ENCODE measurements around the gene ZBTB32.
A peak's percentile ranks its signal among the peaks of the same experiment; 100 is the strongest.
"Not testable (repeated sequence)": the region's sequence is repeated elsewhere in the genome, so short reads cannot be mapped to it uniquely, and the experiment has no call there.

The ZBTB32 gene, protein sequence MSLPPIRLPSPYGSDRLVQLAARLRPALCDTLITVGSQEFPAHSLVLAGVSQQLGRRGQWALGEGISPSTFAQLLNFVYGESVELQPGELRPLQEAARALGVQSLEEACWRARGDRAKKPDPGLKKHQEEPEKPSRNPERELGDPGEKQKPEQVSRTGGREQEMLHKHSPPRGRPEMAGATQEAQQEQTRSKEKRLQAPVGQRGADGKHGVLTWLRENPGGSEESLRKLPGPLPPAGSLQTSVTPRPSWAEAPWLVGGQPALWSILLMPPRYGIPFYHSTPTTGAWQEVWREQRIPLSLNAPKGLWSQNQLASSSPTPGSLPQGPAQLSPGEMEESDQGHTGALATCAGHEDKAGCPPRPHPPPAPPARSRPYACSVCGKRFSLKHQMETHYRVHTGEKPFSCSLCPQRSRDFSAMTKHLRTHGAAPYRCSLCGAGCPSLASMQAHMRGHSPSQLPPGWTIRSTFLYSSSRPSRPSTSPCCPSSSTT

DNA sequence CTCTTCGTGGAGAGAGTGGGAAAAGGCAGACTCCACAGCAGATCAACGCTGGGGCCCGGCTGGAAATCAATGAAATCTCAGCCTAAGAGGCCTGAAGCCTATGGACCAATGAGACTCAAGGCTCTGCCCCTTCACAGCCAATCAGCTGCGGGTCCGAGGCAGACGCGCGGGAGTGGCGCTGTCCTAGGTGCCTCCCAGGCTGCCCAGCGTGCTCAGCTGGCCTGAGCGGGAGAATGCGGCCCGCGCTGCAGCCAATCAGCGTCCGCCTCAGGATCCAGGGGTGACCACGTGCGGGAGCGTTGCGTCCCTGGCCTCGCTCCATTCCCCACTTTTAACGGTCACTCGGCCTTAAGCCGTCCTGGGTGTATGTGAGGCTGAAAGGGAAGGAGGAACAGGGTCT, at the start of gene ZBTB32:
ZBTB32 (plus strand) TSS at position 341 of the 400 bp plus-strand sequence. CDS start 10,069 bp downstream, outside the sequence.
- no peak for DNase-seq (ENCODE audit: low read depth in 2 of 2)

DNA sequence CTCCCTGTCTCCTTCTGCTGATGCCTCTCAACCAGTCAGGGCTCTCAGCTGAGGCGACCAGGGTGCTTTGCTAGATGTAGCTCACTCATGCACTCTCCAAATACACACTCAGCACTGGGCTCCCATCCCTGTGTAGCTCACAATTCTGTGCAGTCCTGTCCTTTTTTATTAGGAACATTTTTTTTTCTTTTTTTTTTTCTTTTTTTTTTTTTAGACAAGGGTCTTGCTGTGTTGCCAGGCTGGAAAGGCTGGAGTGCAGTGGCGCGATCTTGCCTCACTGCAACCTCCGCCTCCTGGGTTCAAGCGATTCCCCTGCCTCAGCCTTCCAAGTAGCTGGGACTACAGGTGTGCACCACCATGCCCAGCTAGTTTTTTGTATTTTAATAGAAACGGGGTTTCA, 49.5 kb upstream of the ZBTB32 start:
- not testable (repeated sequence) for DNase-seq (ENCODE audit: low read depth in 2 of 2)

DNA sequence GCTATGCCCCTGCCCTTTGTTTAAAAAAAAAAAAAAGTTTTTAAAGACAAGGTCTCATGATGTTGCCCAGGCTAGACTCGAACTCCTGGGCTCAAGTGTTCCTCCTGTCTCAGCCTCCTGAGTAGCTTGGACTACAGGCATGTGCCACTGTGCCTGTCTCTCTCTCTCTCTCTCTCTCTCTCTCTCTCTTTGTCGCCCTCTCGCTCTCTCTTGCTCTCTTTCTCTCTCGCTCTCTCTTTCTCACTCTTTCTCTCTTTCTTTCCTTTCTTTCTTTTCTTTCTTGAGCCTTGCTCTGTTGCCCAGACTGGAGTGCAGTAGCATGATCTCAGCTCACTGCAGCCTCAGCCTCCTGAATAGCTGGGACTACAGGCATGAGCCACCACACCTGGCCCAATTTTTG, 48.8 kb upstream of the ZBTB32 start:
- DNase-seq (ENCODE audit: low read depth in 2 of 2), result no peak

DNA sequence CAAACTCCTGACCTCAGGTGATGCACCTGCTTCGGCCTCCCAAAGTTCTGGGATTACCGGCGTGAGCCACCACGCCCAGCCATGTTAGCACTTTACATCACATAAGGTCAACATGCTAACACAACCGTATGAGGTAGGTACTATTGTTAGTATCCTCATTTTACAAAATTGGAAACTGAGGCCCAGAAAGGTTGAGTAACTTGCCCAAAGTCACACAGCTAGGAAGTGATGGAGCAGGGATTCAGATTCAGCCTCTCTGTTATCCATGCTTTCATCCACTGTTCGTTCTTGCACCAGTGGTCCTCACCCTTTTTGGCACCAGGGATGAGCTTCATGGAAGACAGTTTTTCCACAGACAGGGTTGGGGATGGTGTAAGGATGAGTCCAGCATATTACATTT, 47.7 kb upstream of the ZBTB32 start:
- DNase-seq (ENCODE audit: low read depth in 2 of 2), result no peak

DNA sequence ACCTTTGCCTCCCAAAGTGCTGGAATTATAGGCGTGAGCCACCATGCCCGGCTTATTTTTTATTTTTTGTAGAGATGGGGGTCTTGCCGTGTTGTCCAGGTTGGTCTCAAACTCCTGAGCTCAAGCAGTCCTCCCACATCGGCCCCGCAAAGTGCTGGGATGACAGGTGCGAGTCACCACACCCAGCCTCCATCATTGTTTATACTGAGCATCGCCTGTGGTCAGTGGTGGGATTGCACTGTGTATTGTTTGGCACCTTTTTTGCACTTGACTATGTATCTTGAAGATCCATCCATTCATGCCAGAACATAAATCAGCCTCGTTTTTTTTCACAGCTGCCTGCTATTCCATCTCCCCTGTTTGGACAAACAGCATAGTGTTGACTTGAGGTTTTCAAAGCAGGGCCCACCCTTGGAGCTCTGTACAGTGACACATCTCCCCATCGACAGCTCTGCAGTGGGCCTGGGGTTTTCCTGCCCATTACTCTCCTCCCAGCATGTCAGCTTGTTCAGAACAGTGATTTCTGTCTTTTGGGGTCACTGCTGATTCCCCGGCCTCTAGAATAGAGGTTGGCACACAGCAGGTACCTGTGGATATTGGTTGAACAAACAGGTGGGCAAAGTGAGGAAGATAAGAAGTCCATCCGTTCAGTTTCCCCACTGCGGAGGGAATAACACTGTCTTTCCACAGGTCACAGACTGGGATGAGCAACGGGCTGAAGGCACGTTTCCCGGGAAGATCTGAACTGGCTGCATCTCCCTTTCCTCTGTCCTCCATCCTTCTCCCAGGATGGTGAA, 46.3 kb upstream of the ZBTB32 start:
- DNase-seq (ENCODE audit: low read depth in 2 of 2), result no peak

DNA sequence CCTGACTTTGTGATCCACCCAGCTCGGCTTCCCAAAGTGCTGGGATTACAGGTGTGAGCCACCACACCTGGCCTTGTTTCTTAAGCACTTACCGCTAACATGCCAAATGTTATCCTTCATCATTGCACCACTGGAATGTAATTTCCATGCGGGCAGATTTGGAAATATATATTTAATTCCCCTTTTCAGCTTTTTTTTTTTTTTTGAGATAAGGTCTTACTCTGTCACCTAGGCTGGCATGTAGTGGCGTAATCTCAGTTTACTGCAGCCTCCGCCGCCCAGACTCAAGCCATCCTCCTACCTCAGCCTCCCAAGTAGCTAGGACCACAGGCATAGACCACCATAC, 42.4 kb upstream of the ZBTB32 start:
- no peak for DNase-seq (ENCODE audit: low read depth in 2 of 2)

DNA sequence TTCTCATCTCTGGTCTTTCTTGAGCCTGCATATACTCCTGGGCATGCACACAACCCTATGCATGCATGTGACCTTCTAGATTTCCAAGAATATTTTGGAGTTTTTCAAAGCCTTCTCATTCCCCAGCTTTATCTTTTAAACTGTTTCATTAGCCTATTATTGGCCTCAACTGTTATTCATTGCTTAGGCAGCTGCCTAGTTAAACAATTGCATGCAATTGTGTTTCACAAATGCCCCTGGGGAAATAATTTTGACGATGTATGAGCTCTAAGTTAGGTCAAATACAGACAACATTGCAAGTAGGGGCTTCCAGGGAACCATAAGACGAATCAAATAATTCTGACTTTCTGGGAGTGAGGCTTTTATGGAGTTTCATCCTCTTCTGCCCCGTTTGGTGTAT, 40.4 kb upstream of the ZBTB32 start:
- DNase-seq (ENCODE audit: low read depth in 2 of 2), result no peak

DNA sequence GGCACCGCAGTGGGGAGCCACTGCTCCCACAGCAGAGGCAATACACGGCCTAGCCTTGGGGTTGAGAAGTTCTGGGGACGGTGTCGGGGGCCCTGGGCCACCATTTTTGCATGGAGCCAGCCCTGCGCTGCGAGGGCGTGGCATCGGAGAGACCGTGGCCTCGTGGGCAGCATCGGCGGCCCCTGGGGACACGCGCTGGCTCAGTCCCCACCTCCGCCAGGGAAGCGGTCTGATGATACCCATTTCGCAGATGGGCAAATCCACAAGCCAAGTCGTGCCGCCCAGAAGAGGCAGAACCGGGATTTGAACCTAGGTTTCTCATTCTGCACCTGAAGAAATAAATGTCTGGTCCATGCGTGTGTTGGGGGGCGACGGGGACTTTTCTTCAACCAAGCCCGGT, 39.2 kb upstream of the ZBTB32 start:
- DNase-seq (ENCODE audit: low read depth in 2 of 2), result no peak

DNA sequence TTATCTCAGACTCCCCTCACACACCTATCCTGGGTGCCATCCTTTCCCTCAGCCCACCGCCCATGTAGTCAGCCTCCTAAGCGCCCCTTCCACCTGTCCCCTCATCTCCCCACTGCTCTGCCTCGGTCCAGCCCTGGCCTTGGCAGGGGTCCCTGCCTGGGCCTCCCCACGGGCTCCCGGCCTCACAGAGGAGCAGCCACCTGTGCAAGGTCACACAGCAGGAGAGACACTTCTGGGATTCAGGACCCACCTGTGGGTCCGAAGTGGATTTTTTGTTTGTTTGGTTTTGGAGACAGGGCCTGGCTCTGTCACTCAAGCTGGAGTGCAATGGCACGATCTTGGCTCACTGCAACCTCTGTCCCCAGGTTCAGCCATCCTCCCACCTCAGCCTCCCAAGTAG, 38.8 kb upstream of the ZBTB32 start:
- DNase-seq (ENCODE audit: low read depth in 2 of 2), result no peak

DNA sequence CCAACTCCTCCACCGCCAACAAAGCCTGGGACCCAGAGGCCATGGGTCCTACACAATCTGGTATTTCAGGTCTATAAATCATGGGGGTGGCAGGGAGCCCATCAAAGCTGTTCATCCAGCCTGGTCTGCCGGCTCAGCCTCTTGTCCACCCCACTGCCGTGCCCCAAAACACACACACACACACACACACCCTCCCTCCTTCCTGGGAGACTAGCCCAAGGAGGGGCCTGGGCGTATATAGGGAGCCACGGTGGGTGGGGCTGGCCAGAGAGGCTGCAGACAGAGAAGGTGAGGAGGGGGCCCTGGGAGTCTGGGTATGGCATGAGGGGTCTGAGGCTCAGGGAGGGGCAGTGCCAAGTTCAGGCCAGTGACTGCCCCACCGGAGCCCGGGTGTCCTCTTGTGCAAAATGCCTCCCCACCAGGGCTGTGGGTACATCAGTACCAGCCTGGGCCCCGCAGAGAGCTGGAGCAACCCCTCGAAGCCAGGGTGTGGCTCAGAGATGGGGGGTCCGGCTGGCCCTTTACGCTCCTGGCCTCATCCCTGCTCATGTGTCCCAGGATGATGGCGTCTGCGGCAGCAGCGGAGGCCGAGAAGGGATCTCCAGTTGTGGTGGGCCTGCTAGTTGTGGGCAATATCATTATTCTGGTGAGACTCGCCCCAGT, 38.0 kb upstream of the ZBTB32 start, which contains the start of gene UPK1A:
UPK1A (plus strand) TSS at position 267 of the 663 bp plus-strand sequence; CDS start at position 563, 296 bp downstream.
- DNase-seq (ENCODE audit: low read depth in 2 of 2), result no peak

DNA sequence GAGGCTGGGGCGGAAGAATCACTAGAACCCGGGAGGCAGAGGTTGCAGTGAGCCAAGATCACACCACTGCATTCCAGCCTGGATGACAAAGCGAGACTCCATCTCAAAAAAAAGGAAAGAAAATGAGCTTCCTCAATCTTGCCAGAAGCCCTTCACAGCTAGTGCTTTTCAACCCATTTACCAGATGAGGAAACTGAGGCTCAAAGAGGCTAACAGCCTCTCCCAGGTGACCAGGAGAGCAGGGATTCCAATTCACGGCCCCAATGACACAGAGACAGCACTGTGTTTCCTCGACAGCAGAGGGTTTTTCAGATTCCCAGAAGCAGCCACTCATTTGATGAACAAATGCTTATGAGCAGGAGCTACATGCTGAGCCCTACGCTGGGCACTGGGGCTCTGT, 34.8 kb upstream of the ZBTB32 start:
- DNase-seq (ENCODE audit: low read depth in 2 of 2), result no peak

DNA sequence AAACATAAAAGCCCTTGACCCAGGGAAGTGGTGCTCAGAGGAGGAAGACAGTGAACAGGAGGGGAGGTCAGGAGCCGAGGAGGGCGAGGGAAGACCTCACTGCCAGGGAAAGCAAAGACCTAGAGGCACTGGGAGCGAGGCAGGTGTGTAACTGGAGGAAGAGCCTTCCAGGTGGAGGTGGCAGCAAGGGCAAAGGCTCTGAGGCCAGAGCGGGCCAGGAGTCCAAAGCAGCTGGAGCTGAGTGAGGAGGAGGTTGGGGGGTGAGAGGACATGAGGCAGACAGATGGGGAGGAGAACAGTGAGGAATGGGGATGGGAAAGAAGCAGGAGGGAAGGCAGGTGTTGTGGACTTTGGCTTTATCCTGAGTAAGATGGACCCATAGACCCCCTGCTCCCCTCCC, 34.4 kb upstream of the ZBTB32 start:
- DNase-seq (ENCODE audit: low read depth in 2 of 2), result no peak

DNA sequence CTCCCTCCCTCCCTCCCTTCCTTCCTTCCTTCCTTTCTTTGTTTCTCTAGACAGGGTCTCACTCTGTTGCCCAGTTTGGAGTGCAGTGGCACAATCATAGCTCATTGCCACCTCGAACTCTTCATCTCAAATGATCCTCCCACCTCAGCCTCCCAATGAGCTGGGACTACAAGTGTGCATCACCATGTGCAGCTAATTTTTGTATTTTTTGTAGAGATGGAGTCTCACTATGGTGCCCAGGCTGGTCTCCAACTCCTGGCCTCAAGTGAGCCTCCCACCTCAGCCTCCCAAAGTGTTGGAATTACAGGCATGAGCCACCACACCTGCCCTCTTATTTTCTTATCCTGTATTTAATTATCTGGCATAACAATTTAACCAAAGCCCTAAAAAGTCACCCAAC, 33.7 kb upstream of the ZBTB32 start:
- no peak for DNase-seq (ENCODE audit: low read depth in 2 of 2)

DNA sequence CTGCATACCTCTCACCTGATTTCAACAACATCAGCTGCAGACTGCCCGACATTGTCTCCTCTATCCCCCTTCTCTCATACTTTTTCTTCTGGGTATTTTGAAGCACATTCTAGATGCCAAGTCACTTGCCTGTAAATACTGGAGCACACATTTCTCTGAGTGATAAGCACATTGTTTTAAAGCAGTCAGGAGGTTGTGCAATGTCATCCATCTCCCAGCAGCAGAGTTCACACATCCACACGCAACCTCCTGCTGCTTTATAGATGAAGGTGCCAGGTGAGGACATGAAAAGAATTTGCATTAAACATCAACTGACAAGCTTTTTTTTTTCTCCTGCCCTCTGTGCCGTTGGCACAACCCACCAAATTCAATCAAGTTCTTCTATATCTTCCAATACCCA, 32.5 kb upstream of the ZBTB32 start:
- no peak for DNase-seq (ENCODE audit: low read depth in 2 of 2)

DNA sequence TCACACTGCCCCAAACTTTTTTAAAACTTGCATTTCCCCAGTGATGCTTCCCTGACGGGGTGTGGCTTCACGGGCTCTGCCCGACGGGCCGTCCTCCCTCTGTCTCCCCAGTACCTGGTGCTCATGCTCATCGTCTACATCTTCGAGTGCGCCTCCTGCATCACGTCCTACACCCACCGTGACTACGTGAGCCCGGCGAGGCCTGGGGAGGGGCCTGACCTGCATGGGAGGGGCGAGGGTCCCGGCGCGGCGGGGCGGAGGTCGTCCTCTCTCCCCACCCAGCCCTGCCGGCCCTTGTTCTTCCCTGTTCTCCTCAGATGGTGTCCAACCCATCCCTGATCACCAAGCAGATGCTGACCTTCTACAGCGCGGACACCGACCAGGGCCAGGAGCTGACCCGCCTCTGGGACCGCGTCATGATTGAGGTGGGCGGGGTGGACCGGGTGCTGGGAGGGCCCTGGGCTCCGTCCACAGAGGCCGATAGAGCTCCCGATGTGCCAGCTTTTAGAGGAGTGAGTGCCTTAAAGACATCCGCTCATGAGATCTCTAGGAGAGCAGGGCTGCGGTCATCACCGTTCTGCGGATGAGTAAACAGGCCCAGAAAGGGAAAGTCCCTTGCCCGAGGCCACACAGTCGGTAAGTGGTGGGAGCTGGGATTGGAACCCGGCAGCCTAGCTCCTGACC, 31.1 kb upstream of the ZBTB32 start:
- no peak for DNase-seq (ENCODE audit: low read depth in 2 of 2)

DNA sequence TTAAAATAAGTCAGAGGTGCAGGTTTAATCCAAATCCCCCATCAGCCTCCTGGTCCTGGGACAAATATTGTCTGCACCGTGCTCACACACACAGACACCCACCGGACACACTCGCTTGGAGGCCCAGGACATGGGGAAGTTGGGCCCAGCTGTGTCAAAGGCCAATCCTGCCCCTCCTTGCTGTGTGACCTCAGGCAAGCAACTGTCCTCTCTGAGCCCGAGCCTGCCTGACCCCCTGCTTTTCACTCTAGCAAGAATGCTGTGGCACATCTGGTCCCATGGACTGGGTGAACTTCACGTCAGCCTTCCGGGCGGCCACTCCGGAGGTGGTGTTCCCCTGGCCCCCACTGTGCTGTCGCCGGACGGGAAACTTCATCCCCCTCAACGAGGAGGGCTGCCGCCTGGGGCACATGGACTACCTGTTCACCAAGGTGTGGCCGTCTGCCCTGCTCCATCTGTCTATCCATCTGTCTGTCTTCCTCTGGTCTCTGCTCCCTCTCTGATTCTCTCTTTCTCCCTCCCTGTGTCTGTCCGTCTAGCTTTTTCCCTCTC, 28.7 kb upstream of the ZBTB32 start:
- DNase-seq (ENCODE audit: low read depth in 2 of 2), result no peak

DNA sequence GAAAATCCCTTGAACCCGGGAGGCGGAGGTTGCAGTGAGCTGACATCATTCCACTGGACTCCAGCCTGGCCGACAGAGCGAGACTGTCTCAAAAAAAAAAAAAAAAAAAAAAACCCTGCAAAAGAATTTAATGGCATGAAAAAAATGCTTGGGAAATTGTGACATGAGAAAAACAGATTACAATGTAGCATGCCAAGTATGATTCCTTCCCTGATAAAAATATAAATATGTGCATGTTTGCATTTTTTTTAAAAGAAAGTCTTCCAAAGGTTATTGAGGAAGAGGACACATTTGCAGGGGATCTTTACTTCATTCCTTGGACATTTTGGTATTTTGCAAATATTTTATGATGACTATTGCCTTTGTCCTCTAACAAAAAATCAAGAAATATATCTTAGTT, 14.5 kb upstream of the ZBTB32 start:
- no peak for DNase-seq (ENCODE audit: low read depth in 2 of 2)

DNA sequence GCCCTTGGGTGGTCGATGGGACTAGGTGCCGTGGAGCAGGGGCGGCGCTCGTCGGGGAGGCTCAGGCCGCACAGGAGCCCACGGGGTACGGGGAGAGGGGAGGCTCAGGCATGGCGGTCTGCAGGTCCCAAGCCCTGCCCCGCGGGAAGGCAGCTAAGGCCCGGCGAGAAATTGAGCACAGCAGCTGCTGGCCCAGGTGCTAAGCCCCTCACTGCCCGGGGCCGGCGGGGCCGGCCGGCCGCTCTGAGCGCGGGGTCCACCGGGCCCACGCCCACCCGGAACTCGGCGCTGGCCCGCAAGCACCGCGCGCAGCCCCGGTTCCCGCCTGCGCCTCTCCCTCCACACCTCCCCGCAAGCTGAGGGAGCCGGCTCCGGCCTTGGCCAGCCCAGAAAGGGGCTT, 13.3 kb upstream of the ZBTB32 start:
- not testable (repeated sequence) for DNase-seq (ENCODE audit: low read depth in 2 of 2)

DNA sequence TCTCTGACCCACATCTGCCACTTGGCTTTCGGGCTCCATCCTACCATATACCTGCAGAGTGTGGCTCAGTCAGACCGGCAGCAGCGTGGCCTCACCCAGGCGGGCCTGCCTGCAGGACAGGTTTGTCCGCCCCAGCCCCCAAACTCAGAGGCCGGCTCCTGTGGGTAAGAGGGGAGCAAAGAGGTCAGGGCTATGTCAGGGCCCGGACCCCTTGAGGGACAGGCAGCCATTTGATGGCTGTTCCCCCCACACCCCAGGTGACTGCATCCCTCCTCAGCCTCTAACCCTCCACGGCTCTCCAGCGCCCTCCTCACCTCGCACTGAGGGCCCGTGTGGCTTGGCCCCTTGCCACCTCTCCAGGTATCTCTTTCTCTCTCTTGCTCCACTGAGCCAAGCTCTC, 12.3 kb upstream of the ZBTB32 start:
- no peak for DNase-seq (ENCODE audit: low read depth in 2 of 2)

DNA sequence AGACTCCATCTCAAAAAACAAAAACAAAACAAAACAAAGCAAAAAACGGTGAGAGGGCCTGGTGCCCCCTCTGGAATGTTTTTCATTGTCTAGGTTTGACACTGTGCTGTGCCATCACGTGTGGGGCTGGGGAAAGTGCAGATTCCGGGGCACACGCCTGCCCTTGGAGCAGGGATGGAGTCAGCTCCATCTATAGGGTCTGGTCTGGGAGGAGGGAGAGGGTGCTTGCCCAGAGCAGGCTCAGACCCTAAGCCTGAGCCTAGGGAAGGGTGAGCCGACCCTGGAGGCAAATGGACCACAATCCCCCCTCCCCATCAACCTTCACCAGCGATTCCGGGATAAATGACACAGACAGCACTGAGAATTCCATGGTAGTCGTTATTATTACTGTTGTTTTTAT, 10.9 kb upstream of the ZBTB32 start:
- no peak for DNase-seq (ENCODE audit: low read depth in 2 of 2)

DNA sequence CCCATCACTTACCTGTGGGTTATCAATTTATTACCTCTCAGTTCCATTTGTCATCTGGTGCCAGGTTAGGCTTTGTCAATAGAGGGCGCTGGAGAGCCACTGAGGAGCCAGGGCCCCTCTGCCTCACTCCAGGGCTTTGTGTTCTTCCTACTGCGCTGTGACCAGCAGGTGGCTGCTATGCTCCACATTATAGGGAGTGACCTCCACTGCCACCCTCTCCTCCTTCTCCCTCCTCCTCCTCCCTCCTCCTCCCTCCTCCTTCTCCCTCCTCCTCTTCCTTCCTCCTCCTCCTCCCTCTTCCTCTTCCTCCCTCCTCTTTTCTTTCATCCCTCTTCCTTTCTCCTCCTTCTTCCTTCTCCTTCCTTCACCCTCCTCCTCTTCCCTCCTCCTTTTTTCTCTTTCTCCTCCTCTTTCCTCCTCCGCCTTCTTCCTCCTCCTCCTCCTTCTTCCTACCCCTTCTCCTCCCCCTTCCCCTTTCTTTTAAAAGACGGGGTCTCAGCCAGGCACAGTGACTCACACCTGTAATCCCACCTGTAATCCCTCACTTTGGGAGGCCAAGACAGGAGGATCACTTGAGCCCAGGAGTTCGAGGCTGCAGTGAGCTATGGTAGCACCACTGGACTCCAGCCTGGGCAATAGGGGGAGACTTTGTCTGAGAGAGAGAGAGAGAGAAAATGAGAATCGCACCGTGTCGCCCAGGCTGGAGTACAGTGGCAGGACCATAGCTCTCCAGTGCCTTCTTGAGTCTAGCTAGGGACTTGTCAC, 10.3 kb upstream of the ZBTB32 start:
- peak; percentile 38 to 51 for DNase-seq (ENCODE audit: low read depth in 2 of 2)

Data from fibroblast of skin of left biceps (primary cell).